Glutamatergic neuron (in vitro differentiated cells): Measurements from ENCODE around the gene LBH. TPM values are rescaled to one million over a fixed set of nuclear protein-coding genes. Genes with fewer than 3 reads are reported as not detected.

Source experiments
- DNase-seq: peaks from one replicate; pipeline ENCODE4 v3.0.0; 2022
- H3K27ac Mint-ChIP-seq: one replicate; pipeline ENCODE4 v1.8.0; 2020; ENCODE audit warnings: mild to moderate bottlenecking, mixed read lengths, inconsistent platforms; ENCODE audit not compliant: unreplicated experiment
- H3K27me3 Mint-ChIP-seq: one replicate; pipeline ENCODE4 v1.8.0; 2020; ENCODE audit warnings: mild to moderate bottlenecking, moderate library complexity, mixed read lengths, inconsistent platforms; ENCODE audit not compliant: unreplicated experiment
- H3K36me3 Mint-ChIP-seq: one replicate; pipeline ENCODE4 v1.8.0; 2020; ENCODE audit warnings: mild to moderate bottlenecking, mixed read lengths, inconsistent platforms; ENCODE audit not compliant: unreplicated experiment
- H3K4me1 Mint-ChIP-seq: one replicate; pipeline ENCODE4 v1.8.0; 2020; ENCODE audit warnings: mild to moderate bottlenecking, low read depth, mixed read lengths, inconsistent platforms; ENCODE audit not compliant: unreplicated experiment
- H3K4me3 Mint-ChIP-seq: one replicate; pipeline ENCODE4 v1.8.0; 2020; ENCODE audit warnings: mild to moderate bottlenecking, mixed read lengths, inconsistent platforms; ENCODE audit not compliant: unreplicated experiment
- H3K9me3 Mint-ChIP-seq: one replicate; pipeline ENCODE4 v1.8.0; 2020; ENCODE audit warnings: mild to moderate bottlenecking, moderate library complexity, mixed read lengths, inconsistent platforms; ENCODE audit not compliant: unreplicated experiment
- total RNA-seq: library from RNA; stranded (reverse); fragmentation: NEBNext Ultra II Directional; extraction: Animal tissue kit (Norgen Biotek cat#: 25700); gene quantifications from one replicate; pipeline ENCODE4 v1.2.1, GENCODE V29; 2021; ENCODE audit not compliant: unreplicated experiment
- TF ChIP-seq, protein P1 (sequence below): fragments of 200-600 bp; sonication (generic); IDR thresholded peaks from one replicate; pipeline ENCODE4 v1.5.0; 2021; ENCODE audit not compliant: partially characterized antibody, unreplicated experiment

LBH gene
- total RNA-seq, 1 donor from 2014 or later, result 112 TPM

DNA sequence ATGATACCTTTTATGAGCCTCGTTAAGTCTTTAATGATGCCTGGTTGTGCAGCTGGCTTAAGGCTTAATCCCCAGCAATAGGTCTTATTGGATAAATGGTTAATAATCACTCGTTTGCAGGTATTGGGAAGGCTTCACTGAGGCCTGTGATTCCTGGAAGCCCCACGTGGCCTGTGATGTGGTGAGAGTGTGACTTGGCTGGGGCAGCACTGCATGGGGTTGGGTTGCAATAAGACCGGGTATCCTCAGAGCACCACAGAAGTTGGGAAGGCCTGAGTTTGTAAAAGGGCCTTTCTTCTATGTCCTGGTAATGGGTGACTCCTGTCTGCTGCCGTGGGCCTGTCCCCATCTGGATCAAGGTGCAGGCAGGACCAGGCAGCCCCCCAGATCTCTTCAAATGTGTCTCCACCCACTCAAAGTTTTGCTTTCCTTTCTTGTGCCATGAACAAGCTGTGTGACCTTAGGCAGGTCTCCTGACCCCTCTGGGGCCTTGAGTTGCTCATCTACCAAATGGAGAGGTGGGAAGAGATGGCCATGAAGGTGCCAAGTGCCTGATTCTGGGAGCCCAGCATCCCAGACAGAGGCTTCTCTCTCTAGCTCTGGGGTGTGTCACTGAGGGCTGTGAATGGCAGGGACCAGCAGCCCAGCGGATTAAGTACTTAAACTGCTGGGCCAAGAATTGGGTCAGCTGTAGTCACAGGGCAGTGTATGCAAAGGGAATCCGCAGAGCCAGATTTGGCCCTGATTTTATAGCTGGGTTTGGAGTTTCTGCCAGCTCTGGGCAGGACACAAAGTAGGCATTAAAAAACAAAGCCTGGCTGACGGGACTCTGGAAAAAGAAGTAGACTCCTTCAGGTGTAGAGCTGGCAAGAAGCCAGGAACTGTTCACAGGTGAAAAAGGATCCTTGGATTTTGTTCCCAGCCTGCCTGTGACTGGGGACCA is 24.4 kb downstream of the LBH start:
- H3K9me3 Mint-ChIP-seq, result peaks cover 2% of the 10 kb centered on the region
- peaks cover 4% of the 10 kb centered on the region for H3K36me3 Mint-ChIP-seq
- DNase-seq, result no peak

DNA sequence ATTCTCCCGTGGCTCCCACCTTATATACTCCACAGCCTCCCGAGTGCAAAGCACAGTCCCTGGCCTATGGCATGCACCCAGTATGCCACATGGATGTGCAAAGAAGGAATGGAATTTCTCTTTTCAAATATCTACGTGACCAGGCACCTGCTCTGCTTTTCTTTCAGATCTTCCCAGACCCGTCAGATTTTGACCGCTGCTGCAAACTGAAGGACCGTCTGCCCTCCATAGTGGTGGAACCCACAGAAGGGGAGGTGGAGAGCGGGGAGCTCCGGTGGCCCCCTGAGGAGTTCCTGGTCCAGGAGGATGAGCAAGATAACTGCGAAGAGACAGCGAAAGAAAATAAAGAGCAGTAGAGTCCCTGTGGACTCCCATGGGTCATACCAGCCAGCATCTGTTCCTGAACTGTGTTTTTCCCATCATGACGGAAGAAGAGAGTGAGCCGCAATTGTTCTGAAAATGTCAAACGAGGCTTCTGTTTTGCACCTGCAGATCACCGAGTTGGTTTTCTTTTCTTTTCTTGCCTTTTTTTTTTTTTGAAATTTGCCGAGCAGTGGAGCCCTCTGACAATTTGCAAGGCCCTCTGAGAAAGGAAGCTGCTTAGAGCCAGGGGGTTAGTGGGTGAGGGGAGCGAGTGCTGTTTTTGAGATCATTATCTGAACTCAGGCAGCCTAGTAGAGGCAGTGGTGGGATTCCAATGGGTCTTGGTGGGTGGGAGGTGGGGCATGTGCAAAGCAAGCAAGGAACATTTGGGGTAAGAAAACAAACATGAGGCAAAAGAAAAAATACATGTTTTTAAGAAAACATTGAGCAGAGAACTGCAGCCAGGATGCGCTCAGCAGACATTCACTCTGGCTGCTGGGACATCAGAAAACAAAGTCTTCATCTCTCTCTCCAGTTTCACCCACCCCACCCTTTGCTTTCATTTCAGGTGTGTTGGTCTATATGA is 26.2 kb downstream of the LBH start:
- peak overlapping the region; percentile 35 for H3K27ac Mint-ChIP-seq

More for the DNA sequence above, 24.4 kb downstream of the LBH start:
- H3K27ac Mint-ChIP-seq, result no peak overlapping the region
- no peak overlapping the region for H3K4me3 Mint-ChIP-seq
- peaks cover 7% of the 10 kb centered on the region for H3K27me3 Mint-ChIP-seq
- peaks cover 38% of the 10 kb centered on the region for H3K4me1 Mint-ChIP-seq
- TF ChIP-seq, protein P1, sequence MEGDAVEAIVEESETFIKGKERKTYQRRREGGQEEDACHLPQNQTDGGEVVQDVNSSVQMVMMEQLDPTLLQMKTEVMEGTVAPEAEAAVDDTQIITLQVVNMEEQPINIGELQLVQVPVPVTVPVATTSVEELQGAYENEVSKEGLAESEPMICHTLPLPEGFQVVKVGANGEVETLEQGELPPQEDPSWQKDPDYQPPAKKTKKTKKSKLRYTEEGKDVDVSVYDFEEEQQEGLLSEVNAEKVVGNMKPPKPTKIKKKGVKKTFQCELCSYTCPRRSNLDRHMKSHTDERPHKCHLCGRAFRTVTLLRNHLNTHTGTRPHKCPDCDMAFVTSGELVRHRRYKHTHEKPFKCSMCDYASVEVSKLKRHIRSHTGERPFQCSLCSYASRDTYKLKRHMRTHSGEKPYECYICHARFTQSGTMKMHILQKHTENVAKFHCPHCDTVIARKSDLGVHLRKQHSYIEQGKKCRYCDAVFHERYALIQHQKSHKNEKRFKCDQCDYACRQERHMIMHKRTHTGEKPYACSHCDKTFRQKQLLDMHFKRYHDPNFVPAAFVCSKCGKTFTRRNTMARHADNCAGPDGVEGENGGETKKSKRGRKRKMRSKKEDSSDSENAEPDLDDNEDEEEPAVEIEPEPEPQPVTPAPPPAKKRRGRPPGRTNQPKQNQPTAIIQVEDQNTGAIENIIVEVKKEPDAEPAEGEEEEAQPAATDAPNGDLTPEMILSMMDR, result no peak

DNA sequence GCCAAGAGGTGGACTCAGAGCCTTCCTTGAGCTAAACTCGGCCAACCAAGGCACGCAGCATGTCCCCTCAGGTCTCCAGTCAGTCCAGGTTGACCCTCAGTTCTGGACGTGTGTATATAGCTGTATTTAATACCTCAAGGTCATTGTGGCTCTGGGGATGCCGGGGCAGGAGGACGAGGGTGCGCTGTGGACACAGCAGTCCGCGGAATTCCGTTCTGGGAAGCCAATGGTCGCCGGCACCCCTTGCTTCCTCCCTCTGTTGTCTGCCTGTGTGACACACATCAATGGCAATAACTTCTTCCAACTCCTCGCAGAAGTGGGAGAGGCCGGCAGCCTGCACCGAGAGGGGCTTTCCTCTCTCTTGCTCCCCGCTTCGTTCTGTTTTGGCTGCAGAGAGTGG is 27.7 kb downstream of the LBH start:
- TF ChIP-seq, protein P1, result no peak
- no peak overlapping the region for H3K4me3 Mint-ChIP-seq
- H3K9me3 Mint-ChIP-seq, result peaks cover 2% of the 10 kb centered on the region
- H3K27ac Mint-ChIP-seq, result no peak overlapping the region
- peaks cover 26% of the 10 kb centered on the region for H3K4me1 Mint-ChIP-seq
- H3K36me3 Mint-ChIP-seq, result peaks cover 12% of the 10 kb centered on the region
- peaks cover 9% of the 10 kb centered on the region for H3K27me3 Mint-ChIP-seq
- DNase-seq, result no peak

More for the DNA sequence above, 26.2 kb downstream of the LBH start:
- DNase-seq, result no peak
- peaks cover 8% of the 10 kb centered on the region for H3K36me3 Mint-ChIP-seq
- H3K27me3 Mint-ChIP-seq, result peaks cover 9% of the 10 kb centered on the region
- peak overlapping the region; percentile 21 for H3K4me3 Mint-ChIP-seq
- peaks cover 2% of the 10 kb centered on the region for H3K9me3 Mint-ChIP-seq
- peaks cover 34% of the 10 kb centered on the region for H3K4me1 Mint-ChIP-seq
- TF ChIP-seq, protein P1, result no peak

DNA sequence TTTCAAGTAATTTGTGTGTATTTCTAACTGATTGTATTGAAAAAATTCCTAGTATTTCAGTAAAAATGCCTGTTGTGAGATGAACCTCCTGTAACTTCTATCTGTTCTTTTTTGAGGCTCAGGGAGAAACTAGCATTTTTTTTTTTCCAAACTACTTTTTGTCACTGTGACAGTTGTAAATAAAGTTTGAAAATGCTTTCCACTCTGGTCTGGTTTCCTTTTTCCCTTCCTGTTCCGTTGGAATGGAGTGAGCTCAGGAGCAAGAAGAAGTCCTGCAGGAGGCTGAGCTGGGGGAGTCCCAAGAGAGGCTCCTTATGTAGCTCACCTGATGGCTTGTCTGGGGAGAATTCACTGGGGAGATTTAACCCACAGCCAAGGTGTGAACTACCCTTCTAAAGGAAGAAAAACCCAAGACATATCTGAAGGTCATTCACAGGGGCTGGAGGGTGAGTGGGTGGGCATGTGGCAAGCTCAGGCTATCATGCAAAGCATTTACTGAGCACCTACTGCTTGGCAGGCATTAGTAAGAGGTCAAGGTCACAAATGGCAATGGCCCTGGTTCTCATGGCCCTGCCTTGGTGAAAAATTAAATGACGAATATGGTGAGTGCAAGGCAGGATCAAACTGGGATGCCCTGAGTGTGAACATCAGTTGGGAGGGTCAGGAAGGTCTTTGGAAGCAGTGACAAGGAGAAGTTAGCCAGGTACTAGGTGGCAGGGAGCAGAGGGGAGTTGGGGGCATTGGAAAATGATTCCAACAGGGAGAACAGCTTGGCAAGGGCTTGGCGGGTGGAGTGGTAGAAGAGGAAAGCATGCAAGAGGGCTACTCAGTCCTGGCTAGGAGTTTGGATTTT is 28.7 kb downstream of the LBH start:
- Mint-ChIP-seq H3K36me3 (peaks cover 12% of the 10 kb centered on the region), H3K4me1 (peaks cover 26% of the 10 kb centered on the region), H3K9me3 (peaks cover 2% of the 10 kb centered on the region), H3K4me3 (no peak overlapping the region), H3K27ac (no peak overlapping the region), H3K27me3 (peaks cover 9% of the 10 kb centered on the region)
- TF ChIP-seq, protein P1, result no peak
- DNase-seq, result no peak
